IMR-90 (cell line): Measurements from ENCODE around the gene RCBTB1. TPM values are rescaled to one million over a fixed set of nuclear protein-coding genes. Genes with fewer than 3 reads are reported as not detected.

Source experiments
- ATAC-seq: fragments of 200-7000 bp; cut with Tn5 transposase; 2 replicates; pipeline ENCODE4 v1.9.1; 2020; ENCODE audit warnings: low read depth, mild to moderate bottlenecking, moderate library complexity
- BruUV-seq: library from RNA; stranded (reverse); fragments of 400-500 nt; replicated peaks from 2 replicates; lab custom pipeline; 2021; lab: Mats Ljungman, UMichigan
- CTCF ChIA-PET: fragments of 300-600 bp; formaldehyde crosslinking; extraction: SDS; loops from one replicate; lab custom pipeline; 2021; ENCODE audit warnings: antibody characterized with exemption; lab: Yijun Ruan, JAX
- POLR2A ChIA-PET: fragments of 300-600 bp; sonication (Branson Sonifier 250); formaldehyde crosslinking; loops from one replicate; lab custom pipeline; 2022; ENCODE audit warnings: antibody characterized with exemption; ENCODE audit not compliant: unreplicated experiment; lab: Charles Lee
- DNase-seq: peaks from one replicate; pipeline ENCODE4 v3.0.0; 2013
- H2AFZ ChIP-seq: replicated peaks from 2 replicates; pipeline ENCODE3; 2013; ENCODE audit warnings: low read length, mild to moderate bottlenecking; ENCODE audit not compliant: poor library complexity
- H2AK5ac ChIP-seq: 2 replicates; pipeline ENCODE4 v1.6.1; 2013; ENCODE audit warnings: low read depth, low read length, inconsistent platforms
- H2AK9ac ChIP-seq: replicated peaks from 2 replicates; pipeline ENCODE3; 2013; ENCODE audit warnings: mild to moderate bottlenecking, low read depth, low read length, moderate library complexity; ENCODE audit not compliant: poor library complexity
- H2BK120ac ChIP-seq: 2 replicates; pipeline ENCODE4 v1.6.1; 2013; ENCODE audit warnings: low read depth, low read length, inconsistent platforms
- H2BK15ac ChIP-seq: 3 replicates; pipeline ENCODE4 v1.6.1; 2013; ENCODE audit warnings: low read depth, low read length, inconsistent platforms
- H2BK20ac ChIP-seq: 2 replicates; pipeline ENCODE4 v1.6.1; 2013; ENCODE audit warnings: low read depth, mild to moderate bottlenecking, inconsistent platforms, low read length, moderate library complexity
- H2BK5ac ChIP-seq: 2 replicates; pipeline ENCODE4 v1.6.1; 2013; ENCODE audit warnings: mild to moderate bottlenecking, low read depth, low read length, inconsistent platforms; ENCODE audit not compliant: poor library complexity, severe bottlenecking
- H3K14ac ChIP-seq: replicated peaks from 2 replicates; pipeline ENCODE4 v1.6.1; 2013; ENCODE audit warnings: low read depth, low read length, inconsistent platforms
- H3K18ac ChIP-seq: 2 replicates; pipeline ENCODE4 v1.6.1; 2013; ENCODE audit warnings: low read depth, low read length, control low read depth
- H3K23ac ChIP-seq: 2 replicates; pipeline ENCODE4 v1.6.1; 2013; ENCODE audit warnings: low read depth, low read length, inconsistent platforms
- H3K27ac ChIP-seq: 2 replicates; pipeline ENCODE4 v1.5.1; 2013; ENCODE audit warnings: mild to moderate bottlenecking, control low read depth, low read length; ENCODE audit not compliant: insufficient read depth
- H3K27me3 ChIP-seq: 2 replicates; pipeline ENCODE4 v1.6.1; 2013; ENCODE audit warnings: low read length; ENCODE audit not compliant: control insufficient read depth, insufficient read depth
- H3K36me3 ChIP-seq: 2 replicates; pipeline ENCODE4 v1.6.1; 2013; ENCODE audit warnings: low read length, mixed read lengths; ENCODE audit not compliant: control insufficient read depth, insufficient read depth
- H3K4ac ChIP-seq: 2 replicates; pipeline ENCODE4 v1.6.1; 2013; ENCODE audit warnings: low read depth, low read length, inconsistent platforms
- H3K4me1 ChIP-seq: 2 replicates; pipeline ENCODE4 v1.6.1; 2013; ENCODE audit warnings: low read length, mixed read lengths; ENCODE audit not compliant: control insufficient read depth, insufficient read depth
- H3K4me2 ChIP-seq: 2 replicates; pipeline ENCODE4 v1.6.1; 2013; ENCODE audit warnings: low read depth, mild to moderate bottlenecking, control low read depth, low read length, moderate library complexity
- H3K4me3 ChIP-seq: 2 replicates; pipeline ENCODE4 v1.5.1; 2013; ENCODE audit warnings: low read depth, mild to moderate bottlenecking, control low read depth, low read length, moderate library complexity; ENCODE audit not compliant: insufficient read depth
- H3K56ac ChIP-seq: 2 replicates; pipeline ENCODE4 v1.6.1; 2013; ENCODE audit warnings: low read length, inconsistent platforms; ENCODE audit not compliant: insufficient read depth; ENCODE audit errors: extremely low read depth
- H3K79me1 ChIP-seq, 2 experiments: 2 replicates each; pipeline ENCODE4 v1.6.1; 2013; ENCODE audit warnings: low read length in 2 of 2, inconsistent platforms in 1 of 2, low read depth in 1 of 2
- H3K9ac ChIP-seq: 2 replicates; pipeline ENCODE4 v1.6.1; 2013; ENCODE audit warnings: low read depth, low read length, control low read depth
- H3K9me1 ChIP-seq: 2 replicates; pipeline ENCODE4 v1.6.1; 2013; ENCODE audit warnings: low read length, inconsistent platforms; ENCODE audit not compliant: insufficient read depth
- H3K9me3 ChIP-seq: 2 replicates; pipeline ENCODE4 v1.6.1; 2013; ENCODE audit warnings: low read length; ENCODE audit not compliant: control insufficient read depth, insufficient read depth
- H4K20me1 ChIP-seq: 2 replicates; pipeline ENCODE4 v1.6.1; 2013; ENCODE audit warnings: low read length, inconsistent platforms; ENCODE audit not compliant: insufficient read depth
- H4K5ac ChIP-seq: 2 replicates; pipeline ENCODE4 v1.6.1; 2013; ENCODE audit warnings: mild to moderate bottlenecking, low read depth, low read length, control low read depth
- H4K8ac ChIP-seq, 2 experiments: 2 replicates each; pipeline ENCODE4 v1.6.1; 2013; ENCODE audit warnings: low read depth in 2 of 2, low read length in 2 of 2, control low read depth in 1 of 2, inconsistent platforms in 1 of 2
- H4K91ac ChIP-seq: 2 replicates; pipeline ENCODE4 v1.6.1; 2013; ENCODE audit warnings: low read depth, low read length, inconsistent platforms; ENCODE audit not compliant: insufficient read depth
- BHLHE40 ChIP-seq: fragments of 150-350 bp; IDR thresholded peaks from 2 replicates; pipeline ENCODE4 v1.6.1; 2016; ENCODE audit warnings: mild to moderate bottlenecking, low read depth, low read length
- CEBPB ChIP-seq: IDR thresholded peaks from 2 replicates; pipeline ENCODE4 v1.6.1; 2012; ENCODE audit warnings: low read depth, low read length, improper control_type of control experiment
- CHD1 ChIP-seq: IDR thresholded peaks from 2 replicates; pipeline ENCODE4 v1.6.1; 2012; ENCODE audit warnings: low read depth, low read length, improper control_type of control experiment
- FOS ChIP-seq: fragments of 150-350 bp; IDR thresholded peaks from 2 replicates; pipeline ENCODE4 v1.6.1; 2016; ENCODE audit warnings: low read depth, low read length
- MAFK ChIP-seq: IDR thresholded peaks from 2 replicates; pipeline ENCODE4 v1.6.1; 2012; ENCODE audit warnings: low read depth, low read length, improper control_type of control experiment
- MAZ ChIP-seq: IDR thresholded peaks from 2 replicates; pipeline ENCODE4 v1.6.1; 2012; ENCODE audit warnings: low read depth, mild to moderate bottlenecking, low read length, improper control_type of control experiment, moderate library complexity, borderline replicate concordance
- MXI1 ChIP-seq: IDR thresholded peaks from 2 replicates; pipeline ENCODE4 v1.6.1; 2012; ENCODE audit warnings: low read depth, mild to moderate bottlenecking, low read length, moderate library complexity, borderline replicate concordance
- NFE2L2 ChIP-seq: fragments of 150-350 bp; IDR thresholded peaks from 2 replicates; pipeline ENCODE4 v1.6.1; 2016; ENCODE audit warnings: low read depth, mild to moderate bottlenecking, low read length
- POLR2A ChIP-seq: IDR thresholded peaks from 2 replicates; pipeline ENCODE4 v1.6.1; 2012; ENCODE audit warnings: mild to moderate bottlenecking, low read depth, low read length
- RAD21 ChIP-seq: IDR thresholded peaks from 2 replicates; pipeline ENCODE4 v1.6.1; 2012; ENCODE audit warnings: low read length, improper control_type of control experiment
- RCOR1 ChIP-seq: IDR thresholded peaks from 2 replicates; pipeline ENCODE4 v1.6.1; 2012; ENCODE audit warnings: mild to moderate bottlenecking, low read length, improper control_type of control experiment; ENCODE audit not compliant: insufficient replicate concordance
- RFX5 ChIP-seq: IDR thresholded peaks from 2 replicates; pipeline ENCODE4 v1.8.0; 2012; ENCODE audit warnings: low read depth, mild to moderate bottlenecking, low read length, moderate library complexity
- SMC3 ChIP-seq: fragments of 150-350 bp; IDR thresholded peaks from 2 replicates; pipeline ENCODE4 v1.6.1; 2016; ENCODE audit warnings: low read depth, mild to moderate bottlenecking, antibody characterized with exemption, low read length, moderate library complexity
- WGBS, 2 experiments: methylation state at CpG; one replicate each; pipeline versions ENCODE4 v1.1.5 to v1.1.7; 2013; ENCODE audit warnings: missing lambda C conversion rate in 2 of 2; ENCODE audit not compliant: insufficient read length in 1 of 2; ENCODE audit errors: extremely low coverage in 2 of 2; 5-methylcytosine and 5-hydroxymethylcytosine counted together
- dilution Hi-C: fragments of 300-500 bp; cut with HindIII; formaldehyde crosslinking; loops from one replicate; pipeline ENCODE4 v1.14.3; 2018; ENCODE audit warnings: low sequenced_read_pairs; ENCODE audit not compliant: unreplicated experiment
- in situ Hi-C: fragments of 300-500 bp; cut with MboI; formaldehyde crosslinking; loops from 3 replicates; pipeline ENCODE4 v1.14.3; 2019; ENCODE audit warnings: low sequenced_read_pairs, inconsistent platforms, mixed read lengths
- intact Hi-C: fragments of 100-400 bp; cut with micrococcal nuclease; formaldehyde crosslinking; loops from 2 replicates; pipeline ENCODE4 v1.10.0; 2022
- polyA plus RNA-seq, 3 experiments: library from polyadenylated mRNA; depleted of rRNA; stranded (reverse); fragments of >200 nt; gene quantifications; 2 replicates each; pipeline ENCODE4 v1.2.3, GENCODE V29; 2012; ENCODE audit warnings: low replicate concordance in 1 of 3
- total RNA-seq: library from RNA; depleted of rRNA; stranded (reverse); fragments of >200 nt; gene quantifications from 2 replicates; pipeline ENCODE4 v1.2.3, GENCODE V29; 2012
- TF ChIP-seq, protein P1 (sequence below): fragments of 150-350 bp; IDR thresholded peaks from 2 replicates; pipeline ENCODE4 v1.6.1; 2017; ENCODE audit warnings: mild to moderate bottlenecking, antibody characterized with exemption, low read length, low read depth
- TF ChIP-seq, protein P2 (sequence below): conservative IDR thresholded peaks from 2 replicates; pipeline ENCODE4 v1.5.1; 2012; ENCODE audit warnings: mild to moderate bottlenecking, low read depth, low read length, improper control_type of control experiment

RCBTB1 gene
- total and polyA plus RNA-seq, 2 of the 4 experiments (the other 2 are of a cell fraction): 11.3 to 11.6 TPM

DNA sequence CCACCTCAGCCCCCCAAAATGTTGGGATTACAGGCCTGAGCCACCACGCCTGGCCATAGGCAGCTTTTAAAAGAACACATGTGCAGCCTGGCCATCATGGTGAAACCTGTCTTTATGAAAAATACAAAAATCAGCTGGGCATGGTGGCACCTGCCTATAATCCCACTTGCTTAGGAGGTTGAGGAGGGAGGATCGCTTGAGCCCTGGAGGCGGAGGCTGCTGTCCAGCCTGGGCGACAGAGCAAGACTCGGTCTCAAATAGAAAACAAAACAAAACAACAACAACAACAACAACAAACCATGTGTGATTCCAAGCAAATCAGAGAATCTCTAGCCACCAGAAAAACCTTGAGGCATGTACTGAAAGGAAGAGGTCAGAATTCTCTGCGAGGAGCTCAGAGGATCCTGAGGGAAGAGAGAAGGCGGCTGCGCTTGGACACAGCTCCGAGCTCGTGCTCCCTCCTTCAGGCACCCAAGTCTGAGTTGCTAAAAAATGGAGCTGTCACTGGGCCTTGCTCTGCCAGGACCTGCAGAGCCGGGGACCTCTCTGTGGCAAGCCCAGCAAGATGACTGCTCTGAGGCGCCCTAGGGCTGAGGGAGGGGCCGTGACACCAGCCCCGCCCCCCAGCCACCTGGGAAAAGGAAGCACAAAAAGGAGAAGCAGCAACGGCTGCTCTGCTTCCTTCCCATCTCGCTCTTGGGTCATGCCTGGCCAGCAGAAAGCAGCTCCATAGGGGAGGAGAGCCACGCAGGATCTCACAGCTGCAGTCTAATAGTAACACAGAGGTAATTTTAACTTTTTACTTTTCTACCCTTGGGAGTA, 42.7 kb upstream of the RCBTB1 start, which contains the start of gene ARL11:
Gene ARL11, plus strand, starts transcription at position 677 of the 822 bp plus-strand sequence. CDS start 1,941 bp downstream, outside the sequence.
- Histone ChIP-seq H3K18ac (no peak within 1 kb of the TSS), H2BK5ac (no peak within 1 kb of the TSS), H3K79me1 (no peaks in the 10 kb centered on the region), H4K8ac (no peak within 1 kb of the TSS), H2BK15ac (no peak within 1 kb of the TSS), H3K27me3 (no peaks in the 10 kb centered on the region), H2AK5ac (no peak within 1 kb of the TSS), H4K91ac (no peak within 1 kb of the TSS), H3K4me3 (no peak within 1 kb of the TSS), H3K9ac (no peak within 1 kb of the TSS), H3K14ac (no peak within 1 kb of the TSS), H3K9me1 (0 out of 2 replicates have a peak, but pooled peaks cover 4% of the 10 kb centered on the region), H3K4ac (no peak within 1 kb of the TSS), H4K5ac (no peak within 1 kb of the TSS), H2AFZ (peak within 1 kb of the TSS; percentile 68), H3K9me3 (no peaks in the 10 kb centered on the region), H3K56ac (no peak within 1 kb of the TSS), H3K23ac (no peak within 1 kb of the TSS), H2BK20ac (no peak within 1 kb of the TSS), H2BK120ac (no peak within 1 kb of the TSS), H3K36me3 (no peaks in the 10 kb centered on the region), H4K20me1 (no peaks in the 10 kb centered on the region), H3K4me1 (peaks cover 5% of the 10 kb centered on the region; the same call in 1 of the 2 replicates), H3K4me2 (no peak within 1 kb of the TSS), H2AK9ac (no peak within 1 kb of the TSS), H3K27ac (no peak within 1 kb of the TSS)
- DNase-seq (no peak), ATAC-seq (no peak)
- dilution Hi-C loops (no loop called here), intact Hi-C loops (no loop called here), in situ Hi-C loops (no loop called here)
- no CpG with 5 or more reads among the region's 17 CpGs for WGBS, 2 experiments
- ChIA-PET POLR2A (no interaction called here), CTCF (no interaction called here)
- no TSS peak for BruUV-seq
- TF ChIP-seq RCOR1 (no peak), SMC3 (no peak), MXI1 (no peak), POLR2A (no peak), CEBPB (no peak), RAD21 (no peak), BHLHE40 (no peak), CHD1 (no peak), MAFK (no peak), NFE2L2 (no peak), RFX5 (no peak), MAZ (no peak), FOS (no peak)
- TF ChIP-seq, protein P1, sequence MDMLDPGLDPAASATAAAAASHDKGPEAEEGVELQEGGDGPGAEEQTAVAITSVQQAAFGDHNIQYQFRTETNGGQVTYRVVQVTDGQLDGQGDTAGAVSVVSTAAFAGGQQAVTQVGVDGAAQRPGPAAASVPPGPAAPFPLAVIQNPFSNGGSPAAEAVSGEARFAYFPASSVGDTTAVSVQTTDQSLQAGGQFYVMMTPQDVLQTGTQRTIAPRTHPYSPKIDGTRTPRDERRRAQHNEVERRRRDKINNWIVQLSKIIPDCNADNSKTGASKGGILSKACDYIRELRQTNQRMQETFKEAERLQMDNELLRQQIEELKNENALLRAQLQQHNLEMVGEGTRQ: no peak
- TF ChIP-seq, protein P2, sequence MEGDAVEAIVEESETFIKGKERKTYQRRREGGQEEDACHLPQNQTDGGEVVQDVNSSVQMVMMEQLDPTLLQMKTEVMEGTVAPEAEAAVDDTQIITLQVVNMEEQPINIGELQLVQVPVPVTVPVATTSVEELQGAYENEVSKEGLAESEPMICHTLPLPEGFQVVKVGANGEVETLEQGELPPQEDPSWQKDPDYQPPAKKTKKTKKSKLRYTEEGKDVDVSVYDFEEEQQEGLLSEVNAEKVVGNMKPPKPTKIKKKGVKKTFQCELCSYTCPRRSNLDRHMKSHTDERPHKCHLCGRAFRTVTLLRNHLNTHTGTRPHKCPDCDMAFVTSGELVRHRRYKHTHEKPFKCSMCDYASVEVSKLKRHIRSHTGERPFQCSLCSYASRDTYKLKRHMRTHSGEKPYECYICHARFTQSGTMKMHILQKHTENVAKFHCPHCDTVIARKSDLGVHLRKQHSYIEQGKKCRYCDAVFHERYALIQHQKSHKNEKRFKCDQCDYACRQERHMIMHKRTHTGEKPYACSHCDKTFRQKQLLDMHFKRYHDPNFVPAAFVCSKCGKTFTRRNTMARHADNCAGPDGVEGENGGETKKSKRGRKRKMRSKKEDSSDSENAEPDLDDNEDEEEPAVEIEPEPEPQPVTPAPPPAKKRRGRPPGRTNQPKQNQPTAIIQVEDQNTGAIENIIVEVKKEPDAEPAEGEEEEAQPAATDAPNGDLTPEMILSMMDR: no peak
